Measurements from ENCODE around the gene MICA. TPM values are rescaled to one million over a fixed set of nuclear protein-coding genes. Genes with fewer than 3 reads are reported as not detected.
A peak's percentile ranks its signal among the peaks of the same experiment; 100 is the strongest.
"Not testable (repeated sequence)": the region's sequence is repeated elsewhere in the genome, so short reads cannot be mapped to it uniquely, and the experiment has no call there.

The MICA gene
- total and polyA plus RNA-seq, 7 donors: 2.7 to 5.7 (median 5.0) TPM

DNA sequence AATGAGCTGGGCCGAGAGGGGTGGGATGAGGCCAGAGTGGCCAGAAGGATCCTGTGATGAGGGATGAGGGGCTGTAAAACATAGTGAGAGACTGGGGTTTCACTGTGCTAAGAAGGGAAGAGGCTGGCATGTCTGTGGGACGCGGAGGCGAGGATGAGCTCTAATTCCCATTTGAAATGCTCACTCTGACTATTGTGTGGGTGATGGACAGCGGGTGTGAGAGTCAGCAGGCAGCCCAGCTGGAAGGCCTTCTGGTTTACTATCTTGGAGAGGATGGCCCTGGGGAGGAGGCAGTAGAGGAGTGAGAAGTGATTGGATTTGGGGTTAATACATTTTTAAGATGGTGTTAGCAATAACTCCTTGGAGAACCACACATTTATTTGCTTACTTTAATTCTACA, 9.5 kb upstream of the MICA start:
- Histone ChIP-seq H3K27me3 (ENCODE audit: insufficient read depth in 3 of 3, low read length in 2 of 3) (no peaks in the 10 kb centered on the region), H3K4me1 (no peaks in the 10 kb centered on the region), H3K36me3 (ENCODE audit: insufficient read depth in 1 of 2, low read depth in 1 of 2) (peaks cover 0 to 5% of the 10 kb centered on the region in 2 donors), H3K27ac (no peak overlapping the region), H3K4me3 (no peak overlapping the region), H3K9me3 (no peaks in the 10 kb centered on the region)
- 66 to 67% (median 66%) methylated on average over 5 of the region's 5 CpGs for WGBS, 3 donors
- TF ChIP-seq, protein P1, sequence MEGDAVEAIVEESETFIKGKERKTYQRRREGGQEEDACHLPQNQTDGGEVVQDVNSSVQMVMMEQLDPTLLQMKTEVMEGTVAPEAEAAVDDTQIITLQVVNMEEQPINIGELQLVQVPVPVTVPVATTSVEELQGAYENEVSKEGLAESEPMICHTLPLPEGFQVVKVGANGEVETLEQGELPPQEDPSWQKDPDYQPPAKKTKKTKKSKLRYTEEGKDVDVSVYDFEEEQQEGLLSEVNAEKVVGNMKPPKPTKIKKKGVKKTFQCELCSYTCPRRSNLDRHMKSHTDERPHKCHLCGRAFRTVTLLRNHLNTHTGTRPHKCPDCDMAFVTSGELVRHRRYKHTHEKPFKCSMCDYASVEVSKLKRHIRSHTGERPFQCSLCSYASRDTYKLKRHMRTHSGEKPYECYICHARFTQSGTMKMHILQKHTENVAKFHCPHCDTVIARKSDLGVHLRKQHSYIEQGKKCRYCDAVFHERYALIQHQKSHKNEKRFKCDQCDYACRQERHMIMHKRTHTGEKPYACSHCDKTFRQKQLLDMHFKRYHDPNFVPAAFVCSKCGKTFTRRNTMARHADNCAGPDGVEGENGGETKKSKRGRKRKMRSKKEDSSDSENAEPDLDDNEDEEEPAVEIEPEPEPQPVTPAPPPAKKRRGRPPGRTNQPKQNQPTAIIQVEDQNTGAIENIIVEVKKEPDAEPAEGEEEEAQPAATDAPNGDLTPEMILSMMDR (IDR thresholded peaks at IDR 0.05): no peak
- ATAC-seq (no peak), DNase-seq (no peak)
- intact Hi-C loops (cut with DNase I): no loop called here

DNA sequence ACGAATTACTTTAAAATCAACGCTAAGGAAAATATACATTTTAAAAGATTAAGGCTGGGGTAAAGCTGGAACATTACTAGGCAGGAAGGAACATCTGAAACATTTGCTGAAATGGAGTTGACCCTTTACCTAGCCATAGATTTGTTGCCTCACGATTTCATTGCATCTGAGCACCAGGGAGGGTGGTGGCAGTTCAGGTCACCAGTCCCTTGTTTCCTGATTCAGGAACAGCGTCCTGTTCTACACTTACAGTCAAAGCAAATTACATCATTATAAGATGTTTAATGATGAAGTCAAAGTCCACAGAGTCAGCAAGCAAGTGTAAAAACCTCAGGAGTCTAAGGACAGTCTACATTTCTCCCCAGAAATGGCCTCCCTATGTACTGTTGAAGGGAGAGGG, 9.0 kb upstream of the MICA start:
- no peak overlapping the region for H3K4me3 ChIP-seq
- no peaks in the 10 kb centered on the region for H3K9me3 ChIP-seq
- DNase-seq (no peak), ATAC-seq (no peak)
- peaks cover 0 to 5% of the 10 kb centered on the region in 2 donors for H3K36me3 ChIP-seq (ENCODE audit: insufficient read depth in 1 of 2, low read depth in 1 of 2)
- no peaks in the 10 kb centered on the region for H3K27me3 ChIP-seq (ENCODE audit: insufficient read depth in 3 of 3, low read length in 2 of 3)
- H3K4me1 ChIP-seq: no peaks in the 10 kb centered on the region
- intact Hi-C loops (cut with DNase I): no loop called here
- no peak overlapping the region for H3K27ac ChIP-seq
- 68 to 86% (median 71%) methylated on average over 4 of the region's 4 CpGs for WGBS, 3 donors
- TF ChIP-seq, protein P1 (IDR thresholded peaks at IDR 0.05): no peak

DNA sequence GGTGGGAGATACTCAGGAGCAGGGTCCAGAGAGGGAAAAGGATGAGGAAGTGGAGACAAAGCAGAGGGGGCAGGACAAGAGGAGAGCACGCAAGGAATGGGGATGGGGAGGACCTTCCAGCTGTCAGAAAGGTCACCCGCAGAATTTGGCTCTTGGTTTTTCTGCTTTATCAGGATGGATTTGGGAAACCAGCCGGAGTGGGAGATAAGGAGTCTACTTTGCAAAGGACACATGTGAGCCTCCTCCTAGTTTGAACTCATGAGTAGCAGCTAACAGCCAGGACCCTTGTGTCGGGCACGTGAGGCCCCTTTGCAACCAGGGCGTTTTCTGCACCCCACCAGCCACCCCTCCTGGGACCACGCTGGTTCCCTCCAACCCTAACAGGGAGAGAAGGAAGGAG, 7.6 kb upstream of the MICA start:
- Histone ChIP-seq H3K4me3 (no peak overlapping the region), H3K4me1 (no peaks in the 10 kb centered on the region), H3K9me3 (no peaks in the 10 kb centered on the region), H3K27ac (no peak overlapping the region), H3K36me3 (ENCODE audit: insufficient read depth in 1 of 2, low read depth in 1 of 2) (peaks cover 0 to 5% of the 10 kb centered on the region in 2 donors), H3K27me3 (ENCODE audit: insufficient read depth in 3 of 3, low read length in 2 of 3) (no peaks in the 10 kb centered on the region)
- 84 to 91% (median 89%) methylated on average over 7 of the region's 7 CpGs for WGBS, 3 donors
- TF ChIP-seq, protein P1 (IDR thresholded peaks at IDR 0.05): no peak
- ATAC-seq (no peak), DNase-seq (no peak)
- intact Hi-C loops (cut with DNase I): no loop called here

DNA sequence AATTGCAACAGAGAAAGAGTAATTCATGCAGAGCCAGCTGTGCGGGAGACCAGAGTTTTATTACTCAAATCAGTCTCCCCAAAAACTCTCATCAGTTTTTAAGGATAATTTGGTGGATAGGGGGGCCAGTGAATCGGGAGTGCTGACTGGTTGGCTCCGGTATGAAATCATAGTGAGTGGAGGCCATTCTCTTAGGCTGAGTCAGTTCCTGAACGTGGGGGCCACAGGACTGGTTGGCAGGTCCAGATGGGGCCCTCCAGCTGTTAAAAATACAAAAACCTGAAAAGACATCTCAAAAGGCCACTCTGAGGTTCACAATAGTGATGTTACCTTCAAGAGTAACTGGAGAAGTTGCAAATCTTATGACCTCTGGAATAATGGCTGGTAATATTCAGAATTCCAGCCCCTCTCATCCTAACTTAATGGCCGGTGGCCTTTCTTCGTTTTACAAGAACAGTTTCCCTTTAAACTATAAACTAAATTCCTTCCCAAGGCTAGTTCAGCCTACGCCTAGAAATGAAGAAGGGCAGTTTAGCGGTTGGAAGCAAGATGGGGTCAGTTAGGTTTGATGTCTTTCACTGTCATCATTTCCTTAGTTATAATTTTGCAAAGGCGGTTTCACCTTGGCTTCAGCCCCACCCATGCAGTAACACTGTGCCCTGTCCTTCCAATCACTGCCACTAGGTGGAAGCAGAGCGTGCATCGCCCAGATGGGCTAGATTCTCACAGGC, 6.8 kb upstream of the MICA start:
- H3K27ac ChIP-seq: no peak overlapping the region
- TF ChIP-seq, protein P1 (IDR thresholded peaks at IDR 0.05): peak; percentile 92
- ATAC-seq (peak; percentile 54 to 67 (median 63)), DNase-seq (peak; percentile 76 to 85)
- WGBS, 3 donors: 39 to 40% (median 40%) methylated on average over 11 of the region's 11 CpGs
- H3K9me3 ChIP-seq: no peaks in the 10 kb centered on the region
- H3K36me3 ChIP-seq (ENCODE audit: insufficient read depth in 1 of 2, low read depth in 1 of 2): peaks cover 0 to 5% of the 10 kb centered on the region in 2 donors
- no peak overlapping the region for H3K4me3 ChIP-seq
- peaks cover 4% of the 10 kb centered on the region for H3K4me1 ChIP-seq
- intact Hi-C loops (cut with DNase I): no loop called here
- no peaks in the 10 kb centered on the region for H3K27me3 ChIP-seq (ENCODE audit: insufficient read depth in 3 of 3, low read length in 2 of 3)

DNA sequence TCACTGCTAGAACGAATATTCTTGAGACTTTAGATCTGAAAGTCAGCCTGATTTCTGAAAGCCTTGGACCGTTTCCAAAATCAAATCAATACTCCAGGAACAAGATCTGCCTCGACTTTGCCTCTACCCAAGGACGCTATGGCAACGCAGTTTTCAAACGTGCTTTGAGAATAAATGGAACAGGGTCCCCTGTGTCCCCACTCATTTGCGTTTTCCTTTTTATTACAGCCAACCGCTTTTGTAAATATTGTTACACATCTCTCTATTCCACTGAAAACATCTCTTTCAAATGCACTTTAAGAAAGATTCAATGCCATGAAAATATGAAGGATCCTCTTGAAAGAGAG, 6.3 kb upstream of the MICA start:
- intact Hi-C loops (cut with DNase I); H3K9me3 ChIP-seq; H3K4me3 ChIP-seq; H3K27me3 ChIP-seq (ENCODE audit: insufficient read depth in 3 of 3, low read length in 2 of 3); H3K4me1 ChIP-seq; H3K27ac ChIP-seq; H3K36me3 ChIP-seq (ENCODE audit: insufficient read depth in 1 of 2, low read depth in 1 of 2); DNase-seq; ATAC-seq: not testable (repeated sequence)
- WGBS, 3 donors: 20 to 29% (median 26%) methylated on average over 8 of the region's 8 CpGs

Data from psoas muscle (tissue), 8 donors.